Upper lobe of right lung (tissue), 1 donor: ENCODE measurements around the gene RGS14. TPM values are rescaled to one million over a fixed set of nuclear protein-coding genes. Genes with fewer than 3 reads are reported as not detected.
"Not testable (repeated sequence)": the region's sequence is repeated elsewhere in the genome, so short reads cannot be mapped to it uniquely, and the experiment has no call there.

Experiments used
- ATAC-seq: fragments of 200-7000 bp; cut with Tn5 transposase; one replicate; pipeline ENCODE4 v1.9.1; 2020; ENCODE audit warnings: mild to moderate bottlenecking, moderate library complexity
- DNase-seq: peaks from one replicate; pipeline ENCODE4 v3.0.0-alpha.2; 2020
- H3K27ac ChIP-seq: fragments of 200-600 bp; one replicate; pipeline ENCODE4 v1.8.0; 2022
- H3K27me3 ChIP-seq: fragments of 200-600 bp; one replicate; pipeline ENCODE4 v1.8.0; 2022; ENCODE audit warnings: mild to moderate bottlenecking
- H3K36me3 ChIP-seq: fragments of 200-600 bp; one replicate; pipeline ENCODE4 v1.8.0; 2022
- H3K4me1 ChIP-seq: fragments of 200-600 bp; one replicate; pipeline ENCODE4 v1.8.0; 2022
- H3K4me3 ChIP-seq: fragments of 200-600 bp; one replicate; pipeline ENCODE4 v1.8.0; 2022; ENCODE audit warnings: mild to moderate bottlenecking
- H3K9me3 ChIP-seq: fragments of 200-600 bp; one replicate; pipeline ENCODE4 v1.8.0; 2022
- intact Hi-C: fragments of 100-400 bp; cut with DNase I; formaldehyde crosslinking; loops from one replicate; pipeline ENCODE4 v1.11.0; 2022
- total RNA-seq: library from RNA; stranded (reverse); fragmentation: NEBNext Ultra II Directional; extraction: Animal tissue kit (Norgen Biotek cat#: 25700); gene quantifications from one replicate; pipeline ENCODE4 v1.2.1, GENCODE V29; 2021
- TF ChIP-seq, protein P1 (sequence below): fragments of 200-600 bp; IDR thresholded peaks from one replicate; pipeline ENCODE4 v1.8.0; 2022; ENCODE audit warnings: antibody characterized with exemption
- donor health status: DM: no; HTN: yes; CAD: no; lungs with severe emphysema.

Gene RGS14
- total RNA-seq, 1 donor from 2014 or later, result 17.5 TPM

DNA sequence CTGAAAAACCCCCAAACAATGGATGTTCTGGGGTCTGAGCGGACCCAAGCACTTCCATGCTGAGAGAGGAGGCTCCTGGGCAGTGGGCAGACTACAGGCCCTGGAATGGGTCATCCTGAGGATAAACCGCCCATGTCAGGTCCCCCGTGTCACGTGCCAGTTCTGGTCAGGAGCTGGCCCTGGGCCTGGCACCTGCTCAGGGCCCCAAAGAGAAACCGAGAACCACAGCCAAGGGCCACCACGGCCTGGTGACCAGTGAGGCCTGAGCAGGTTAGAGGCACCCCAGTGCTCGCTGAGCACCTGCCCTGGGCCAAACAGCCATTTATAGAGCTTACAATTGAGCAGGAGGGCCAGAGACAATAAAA, 22.0 kb upstream of the RGS14 start:
- TF ChIP-seq, protein P1, sequence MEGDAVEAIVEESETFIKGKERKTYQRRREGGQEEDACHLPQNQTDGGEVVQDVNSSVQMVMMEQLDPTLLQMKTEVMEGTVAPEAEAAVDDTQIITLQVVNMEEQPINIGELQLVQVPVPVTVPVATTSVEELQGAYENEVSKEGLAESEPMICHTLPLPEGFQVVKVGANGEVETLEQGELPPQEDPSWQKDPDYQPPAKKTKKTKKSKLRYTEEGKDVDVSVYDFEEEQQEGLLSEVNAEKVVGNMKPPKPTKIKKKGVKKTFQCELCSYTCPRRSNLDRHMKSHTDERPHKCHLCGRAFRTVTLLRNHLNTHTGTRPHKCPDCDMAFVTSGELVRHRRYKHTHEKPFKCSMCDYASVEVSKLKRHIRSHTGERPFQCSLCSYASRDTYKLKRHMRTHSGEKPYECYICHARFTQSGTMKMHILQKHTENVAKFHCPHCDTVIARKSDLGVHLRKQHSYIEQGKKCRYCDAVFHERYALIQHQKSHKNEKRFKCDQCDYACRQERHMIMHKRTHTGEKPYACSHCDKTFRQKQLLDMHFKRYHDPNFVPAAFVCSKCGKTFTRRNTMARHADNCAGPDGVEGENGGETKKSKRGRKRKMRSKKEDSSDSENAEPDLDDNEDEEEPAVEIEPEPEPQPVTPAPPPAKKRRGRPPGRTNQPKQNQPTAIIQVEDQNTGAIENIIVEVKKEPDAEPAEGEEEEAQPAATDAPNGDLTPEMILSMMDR, result no peak
- intact Hi-C loops, result no loop called here
- Histone ChIP-seq H3K4me1 (no peaks in the 10 kb centered on the region), H3K27me3 (no peaks in the 10 kb centered on the region), H3K4me3 (no peak overlapping the region), H3K27ac (no peak overlapping the region), H3K9me3 (no peaks in the 10 kb centered on the region), H3K36me3 (peaks cover 82% of the 10 kb centered on the region)
- ATAC-seq (no peak), DNase-seq (no peak)

DNA sequence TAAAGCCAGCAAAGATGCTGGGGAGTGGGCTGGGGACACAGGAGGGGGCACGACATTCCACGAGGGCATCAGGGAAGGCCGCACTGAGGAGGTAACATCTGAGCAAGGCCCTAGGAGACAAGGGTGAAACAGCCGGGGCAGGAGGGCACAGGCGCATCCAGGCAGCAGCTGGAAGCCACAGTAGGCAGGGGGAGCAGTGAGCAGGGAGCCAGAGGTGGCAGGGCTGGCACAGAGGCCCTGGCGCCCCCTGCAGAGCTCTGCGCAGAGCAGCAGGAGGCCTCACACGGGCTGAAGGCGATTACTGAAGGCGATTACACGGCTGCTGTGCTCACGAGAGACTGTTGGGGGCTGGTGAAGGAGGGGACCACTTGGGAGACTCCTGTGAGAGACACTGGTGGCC, 21.6 kb upstream of the RGS14 start:
- TF ChIP-seq, protein P1, result peak; percentile 13
- ATAC-seq (peak; percentile 42), DNase-seq (no peak)
- intact Hi-C loops, result no loop called here
- no peak overlapping the region for H3K4me3 ChIP-seq
- no peak overlapping the region for H3K27ac ChIP-seq
- no peaks in the 10 kb centered on the region for H3K4me1 ChIP-seq
- H3K9me3 ChIP-seq, result no peaks in the 10 kb centered on the region
- H3K27me3 ChIP-seq, result no peaks in the 10 kb centered on the region
- peaks cover 83% of the 10 kb centered on the region for H3K36me3 ChIP-seq

DNA sequence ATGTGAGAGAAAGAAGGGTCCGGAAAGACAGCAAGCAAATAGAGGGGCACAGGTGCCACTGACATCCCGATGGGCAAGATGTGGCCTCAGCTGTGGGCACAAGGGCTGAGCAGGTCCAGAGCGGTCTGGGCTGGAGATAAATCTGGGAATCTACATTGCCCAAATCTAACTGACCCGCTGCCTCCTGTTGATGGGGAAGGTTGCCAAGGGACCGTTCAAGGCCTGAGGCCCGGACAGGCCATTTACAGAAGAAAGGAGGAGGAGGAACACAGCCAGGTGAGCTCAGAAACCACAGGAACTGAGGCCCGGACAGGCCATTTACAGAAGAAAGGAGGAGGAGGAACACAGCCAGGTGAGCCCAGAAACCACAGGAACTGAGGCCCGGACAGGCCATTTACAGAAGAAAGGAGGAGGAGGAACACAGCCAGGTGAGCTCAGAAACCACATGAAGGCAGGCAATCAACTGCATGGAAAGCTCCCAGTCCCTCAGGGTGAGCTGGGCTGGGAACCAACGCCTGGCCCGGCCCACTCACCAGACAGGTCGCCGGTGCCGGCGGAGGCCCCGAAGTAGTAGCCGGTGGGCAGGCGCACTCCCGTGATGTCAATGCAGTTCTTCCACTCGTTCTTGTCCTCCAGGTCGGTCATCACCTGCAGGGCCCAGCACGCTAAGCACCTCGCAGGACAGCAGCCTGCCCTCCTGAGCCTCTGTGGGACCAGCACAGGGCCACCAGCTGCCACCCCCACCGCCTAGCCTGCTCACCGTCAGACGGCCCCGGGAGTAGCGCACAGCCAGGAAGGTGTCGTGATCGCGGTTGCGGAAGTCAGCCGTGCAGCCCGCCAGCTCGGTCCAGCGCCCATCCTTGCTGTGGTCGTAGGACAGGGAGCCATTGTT, 20.9 kb upstream of the RGS14 start:
- H3K9me3 ChIP-seq, result no peaks in the 10 kb centered on the region
- intact Hi-C loops, result no loop called here
- DNase-seq (no peak), ATAC-seq (no peak)
- H3K4me3 ChIP-seq, result no peak overlapping the region
- H3K4me1 ChIP-seq, result no peaks in the 10 kb centered on the region
- peaks cover 85% of the 10 kb centered on the region for H3K36me3 ChIP-seq
- no peak overlapping the region for H3K27ac ChIP-seq
- no peaks in the 10 kb centered on the region for H3K27me3 ChIP-seq
- TF ChIP-seq, protein P1, result no peak

DNA sequence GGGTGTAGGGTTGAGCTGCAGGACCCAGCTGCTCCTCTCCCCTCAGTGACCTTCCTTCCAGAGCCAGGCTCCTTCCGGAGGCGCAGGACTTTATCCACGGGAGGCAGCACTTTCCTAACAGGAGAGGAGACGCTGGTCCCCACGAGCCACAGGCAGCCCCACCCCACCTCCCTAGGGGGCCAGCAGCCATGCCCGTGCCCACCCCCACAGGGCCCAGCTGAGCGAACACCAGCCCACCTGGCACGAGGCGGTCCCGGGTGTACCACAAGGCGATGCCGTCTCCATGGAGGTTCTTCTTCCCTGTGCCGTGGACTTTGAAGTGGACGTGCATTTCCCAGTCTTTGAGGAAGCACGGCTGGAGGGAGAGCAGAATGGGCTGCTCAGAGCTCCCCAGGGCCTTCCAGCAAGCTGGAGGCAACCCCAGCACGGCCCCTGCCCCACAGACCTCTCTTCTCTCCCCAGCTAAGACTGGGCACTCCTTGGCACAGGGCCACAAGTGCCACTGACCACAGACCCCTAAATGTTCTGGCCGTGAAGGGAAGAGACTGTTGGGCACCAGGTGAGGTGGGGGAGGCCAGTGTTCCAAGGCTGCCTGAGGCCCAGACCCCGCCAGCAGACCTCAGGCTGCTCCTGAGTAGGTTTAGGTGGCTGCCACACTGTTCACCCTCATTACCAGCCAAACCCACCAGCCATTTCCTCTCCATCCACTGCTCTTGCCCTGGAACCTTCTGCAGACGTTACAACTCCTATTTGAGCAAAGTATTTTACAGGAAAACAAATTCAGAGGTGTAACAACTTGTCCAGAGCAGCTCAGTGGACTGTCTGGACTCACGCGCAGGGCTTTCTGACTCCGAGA, 19.2 kb upstream of the RGS14 start:
- peaks cover 85% of the 10 kb centered on the region for H3K36me3 ChIP-seq
- TF ChIP-seq, protein P1, result no peak
- H3K4me1 ChIP-seq, result no peaks in the 10 kb centered on the region
- intact Hi-C loops, result no loop called here
- no peak overlapping the region for H3K4me3 ChIP-seq
- H3K9me3 ChIP-seq, result no peaks in the 10 kb centered on the region
- no peak for DNase-seq
- ATAC-seq, result no peak
- H3K27me3 ChIP-seq, result no peaks in the 10 kb centered on the region
- H3K27ac ChIP-seq, result no peak overlapping the region

DNA sequence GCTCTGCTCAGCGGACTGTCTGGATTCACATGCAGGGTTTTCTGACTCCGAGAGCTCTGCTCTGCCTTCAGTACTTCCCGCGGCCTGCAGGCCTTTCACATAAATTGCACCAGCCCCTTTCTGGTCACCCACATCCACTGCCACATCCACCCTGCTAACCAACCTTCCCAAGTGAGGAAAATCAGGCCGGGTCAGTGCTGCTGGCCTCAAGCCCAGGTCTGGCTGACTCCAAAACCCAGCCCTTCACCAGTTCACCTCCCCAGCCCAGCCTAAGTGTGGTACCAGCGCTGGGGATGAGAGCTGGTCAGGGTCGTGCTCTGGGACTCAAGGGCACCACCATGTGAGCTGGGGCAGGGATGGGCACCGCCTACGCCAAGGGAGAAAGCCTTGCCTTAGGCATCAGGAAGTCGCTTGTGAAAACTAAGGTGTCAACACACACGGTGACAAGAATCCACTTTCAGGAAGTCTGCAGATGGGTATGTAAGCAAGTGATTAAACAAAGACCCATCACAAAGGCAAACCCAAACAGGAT, 18.6 kb upstream of the RGS14 start:
- H3K27me3 ChIP-seq, result no peaks in the 10 kb centered on the region
- ATAC-seq (peak; percentile 39), DNase-seq (no peak)
- intact Hi-C loops, result no loop called here
- H3K27ac ChIP-seq, result no peak overlapping the region
- H3K4me3 ChIP-seq, result no peak overlapping the region
- H3K36me3 ChIP-seq, result peaks cover 80% of the 10 kb centered on the region
- H3K4me1 ChIP-seq, result no peaks in the 10 kb centered on the region
- no peaks in the 10 kb centered on the region for H3K9me3 ChIP-seq
- TF ChIP-seq, protein P1, result no peak

DNA sequence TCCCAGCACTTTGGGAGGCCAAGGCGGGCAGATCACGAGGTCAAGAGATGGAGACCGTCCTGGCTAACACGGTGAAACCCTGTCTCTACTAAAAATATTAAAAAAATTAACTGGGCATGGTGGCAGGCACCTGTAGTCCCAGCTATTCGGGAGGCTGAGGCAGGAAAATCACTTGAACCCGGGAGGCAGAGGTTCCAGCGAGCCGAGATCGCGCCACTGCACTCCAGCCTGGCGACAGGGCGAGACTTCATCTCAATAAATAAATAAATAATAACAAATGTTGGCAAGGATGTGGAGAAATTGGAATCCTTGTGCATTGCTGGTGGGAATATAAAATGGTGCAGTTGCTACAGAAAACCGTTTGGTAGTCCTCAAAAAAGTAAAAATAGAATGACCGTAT, 14.7 kb upstream of the RGS14 start:
- H3K27me3 ChIP-seq, H3K9me3 ChIP-seq, DNase-seq, H3K4me3 ChIP-seq, H3K27ac ChIP-seq, ATAC-seq, intact Hi-C loops: not testable (repeated sequence)
- Histone ChIP-seq H3K4me1 (peaks cover 12% of the 10 kb centered on the region), H3K36me3 (peaks cover 60% of the 10 kb centered on the region)
